ENCODE data around the gene TOP1. TPM values are rescaled to one million over a fixed set of nuclear protein-coding genes. Genes with fewer than 3 reads are reported as not detected.

TOP1 gene
- total and polyA plus RNA-seq, 9 of the 15 experiments (the other 6 are each of a cell fraction or from before 2014, with no cell fraction given), result 26.4 to 127 (median 39.6) TPM

GRCh38 chr20:41165001-41165882, 136.6 kb downstream of the TOP1 start (continued):
- TF ChIP-seq BCLAF1 (IDR thresholded peaks at IDR 0.05; ENCODE audit: borderline replicate concordance in 1 of 2, control insufficient read depth in 1 of 2, low read depth in 2 of 2, low read length in 1 of 2) (no peak), ZNF583 (CRISPR knock-in tag; IDR thresholded peaks at IDR 0.05) (no peak), EP300 (IDR thresholded peaks at IDR 0.05; ENCODE audit: low read length) (no peak), RFX5 (IDR thresholded peaks at IDR 0.05; ENCODE audit: low read depth, low read length) (no peak), ETV1 (tag; conservative IDR thresholded peaks at IDR 0.05; ENCODE audit: low read depth) (no peak), KDM4B (IDR thresholded peaks at IDR 0.05; ENCODE audit: borderline replicate concordance in 2 of 2, low read depth in 1 of 2) (no peak)
